ENCODE measurements around the gene PTPN14.

The PTPN14 gene

GRCh38 chr1:214328770-214329469 lies 222.5 kb downstream of the PTPN14 start:
- peak; percentile 71 for DNase-seq (ENCODE audit: low read depth)
- TF ChIP-seq CTCF (IDR thresholded peaks at IDR 0.05; ENCODE audit: low read depth, low read length) (peak; percentile 88), POLR2A (IDR thresholded peaks at IDR 0.05; ENCODE audit: extremely low read depth, insufficient read length) (no peak), MAX (IDR thresholded peaks at IDR 0.05; ENCODE audit: low read depth, low read length) (0 out of 2 replicates have a peak, but pooled peaks have one; percentile 26), MYC (IDR thresholded peaks at IDR 0.05; ENCODE audit: low read depth, low read length) (peak; percentile 9; the same call in 1 of the 2 replicates)
- no peak overlapping the region for H3K4me3 ChIP-seq (ENCODE audit: low read depth, low read length)

- peak; percentile 37 for DNase-seq (ENCODE audit: low read depth)
- TF ChIP-seq CTCF (IDR thresholded peaks at IDR 0.05; ENCODE audit: low read depth, low read length) (no peak), MYC (IDR thresholded peaks at IDR 0.05; ENCODE audit: low read depth, low read length) (no peak), MAX (IDR thresholded peaks at IDR 0.05; ENCODE audit: low read depth, low read length) (no peak), POLR2A (IDR thresholded peaks at IDR 0.05; ENCODE audit: extremely low read depth, insufficient read length) (no peak)
- no peak overlapping the region for H3K4me3 ChIP-seq (ENCODE audit: low read depth, low read length)
Measured at GRCh38 chr1:214327514-214327913, 223.9 kb downstream of the PTPN14 start.

- H3K4me3 ChIP-seq (ENCODE audit: low read depth, low read length), result no peak overlapping the region
- TF ChIP-seq MAX (IDR thresholded peaks at IDR 0.05; ENCODE audit: low read depth, low read length) (no peak), CTCF (IDR thresholded peaks at IDR 0.05; ENCODE audit: low read depth, low read length) (no peak), MYC (IDR thresholded peaks at IDR 0.05; ENCODE audit: low read depth, low read length) (no peak), POLR2A (IDR thresholded peaks at IDR 0.05; ENCODE audit: extremely low read depth, insufficient read length) (no peak)
- DNase-seq (ENCODE audit: low read depth), result no peak
Measured at GRCh38 chr1:214326406-214326805, 225.0 kb downstream of the PTPN14 start.

GRCh38 chr1:214324896-214325800 lies 226.3 kb downstream of the PTPN14 start:
- no peak for DNase-seq (ENCODE audit: low read depth)
- no peak overlapping the region for H3K4me3 ChIP-seq (ENCODE audit: low read depth, low read length)
- no peak for TF ChIP-seq MYC (IDR thresholded peaks at IDR 0.05; ENCODE audit: low read depth, low read length)
- no peak for TF ChIP-seq MAX (IDR thresholded peaks at IDR 0.05; ENCODE audit: low read depth, low read length)
- no peak for TF ChIP-seq POLR2A (IDR thresholded peaks at IDR 0.05; ENCODE audit: extremely low read depth, insufficient read length)
- TF ChIP-seq CTCF (IDR thresholded peaks at IDR 0.05; ENCODE audit: low read depth, low read length), result no peak

GRCh38 chr1:214321705-214322453 lies 229.5 kb downstream of the PTPN14 start:
- no peak for DNase-seq (ENCODE audit: low read depth)
- TF ChIP-seq MYC (IDR thresholded peaks at IDR 0.05; ENCODE audit: low read depth, low read length) (no peak), POLR2A (IDR thresholded peaks at IDR 0.05; ENCODE audit: extremely low read depth, insufficient read length) (no peak), MAX (IDR thresholded peaks at IDR 0.05; ENCODE audit: low read depth, low read length) (no peak), CTCF (IDR thresholded peaks at IDR 0.05; ENCODE audit: low read depth, low read length) (no peak)
- no peak overlapping the region for H3K4me3 ChIP-seq (ENCODE audit: low read depth, low read length)

Data from NB4 (cell line).